ENCODE data around the gene MIX23. TPM values are rescaled to one million over a fixed set of nuclear protein-coding genes. Genes with fewer than 3 reads are reported as not detected.
A peak's percentile ranks its signal among the peaks of the same experiment; 100 is the strongest.

The MIX23 gene
- polyA plus RNA-seq, 1 of the 3 experiments (the other 2 are of a cell fraction), result 11.2 TPM

- no peak overlapping the region for H2AFZ ChIP-seq (ENCODE audit: low read depth)
- DNase-seq, result peak; percentile 39
- H3K4me3 ChIP-seq (ENCODE audit: low read depth in 2 of 2, low read length in 1 of 2), result no peak overlapping the region
- no peaks in the 10 kb centered on the region for H3K9me2 ChIP-seq
- H3K4me1 ChIP-seq (ENCODE audit: control insufficient read depth in 1 of 2, insufficient read depth in 2 of 2, low read depth in 1 of 2, low read length in 1 of 2), result peaks cover 7 to 13% of the 10 kb centered on the region in 2 experiments; a peak in 3 of 4 replicates
- peaks cover 12% of the 10 kb centered on the region for H3F3A ChIP-seq (replicated peaks; ENCODE audit: insufficient read depth)
- CTCF ChIA-PET, result interaction anchor here (1.0 to 1.9 kb wide), 5 partner anchors 15 to 255 kb away, joined by 3 to 6 read pairs (median 4); no protein-coding TSS in a partner anchor
- no peak overlapping the region for H3K9ac ChIP-seq
- H3K79me2 ChIP-seq (ENCODE audit: insufficient read depth), result no peaks in the 10 kb centered on the region
- no peaks in the 10 kb centered on the region for H4K20me1 ChIP-seq (ENCODE audit: insufficient read depth)
- 72% methylated on average over 1 of the region's 4 CpGs for WGBS (ENCODE audit: low lambda C conversion rate)
- H3K4me2 ChIP-seq, result no peak overlapping the region
- H3K36me3 ChIP-seq (replicated peaks in 1 of 2; ENCODE audit: control insufficient read depth in 1 of 2, insufficient read depth in 2 of 2, low read length in 1 of 2), result peaks cover 6 to 9% of the 10 kb centered on the region in 2 experiments
- TF ChIP-seq MAX (IDR thresholded peaks at IDR 0.05; ENCODE audit: low read depth) (no peak), RFX5 (IDR thresholded peaks at IDR 0.05; ENCODE audit: low read length) (no peak), RAD21 (IDR thresholded peaks at IDR 0.05; ENCODE audit: low read length) (peak; percentile 74), YY1 (IDR thresholded peaks at IDR 0.05; ENCODE audit: low read depth) (peak; percentile 65; the same call in 1 of the 2 replicates), SMC3 (IDR thresholded peaks at IDR 0.05; ENCODE audit: low read depth, low read length) (peak; percentile 31; the same call in 1 of the 2 replicates), RXRA (IDR thresholded peaks at IDR 0.05; ENCODE audit: borderline replicate concordance, low read depth) (no peak), GABPA (IDR thresholded peaks at IDR 0.05; ENCODE audit: low read depth) (no peak), CTCF (IDR thresholded peaks at IDR 0.05) (peak; percentile 47)
- no peaks in the 10 kb centered on the region for H3K27me3 ChIP-seq (ENCODE audit: insufficient read depth)
- H3K27ac ChIP-seq (ENCODE audit: low read depth in 2 of 2, low read length in 1 of 2), result no peak overlapping the region
- POLR2A ChIA-PET, result no interaction called here
- H3K9me3 ChIP-seq, result no peaks in the 10 kb centered on the region
Observed at GRCh38 chr3:122356402-122356801, 26.6 kb downstream of the MIX23 start.

GRCh38 chr3:122355612-122356011 lies 27.4 kb downstream of the MIX23 start:
- Histone ChIP-seq H3K9ac (no peak overlapping the region), H3F3A (replicated peaks; ENCODE audit: insufficient read depth) (peaks cover 12% of the 10 kb centered on the region), H3K9me3 (no peaks in the 10 kb centered on the region), H3K27ac (ENCODE audit: low read depth in 2 of 2, low read length in 1 of 2) (no peak overlapping the region), H3K9me2 (no peaks in the 10 kb centered on the region), H3K79me2 (ENCODE audit: insufficient read depth) (no peaks in the 10 kb centered on the region), H4K20me1 (ENCODE audit: insufficient read depth) (no peaks in the 10 kb centered on the region), H3K27me3 (ENCODE audit: insufficient read depth) (no peaks in the 10 kb centered on the region), H2AFZ (ENCODE audit: low read depth) (no peak overlapping the region), H3K36me3 (replicated peaks in 1 of 2; ENCODE audit: control insufficient read depth in 1 of 2, insufficient read depth in 2 of 2, low read length in 1 of 2) (peaks cover 3 to 6% of the 10 kb centered on the region in 2 experiments), H3K4me1 (ENCODE audit: control insufficient read depth in 1 of 2, insufficient read depth in 2 of 2, low read depth in 1 of 2, low read length in 1 of 2) (peaks cover 7 to 13% of the 10 kb centered on the region in 2 experiments; a peak in 3 of 4 replicates), H3K4me3 (ENCODE audit: low read depth in 2 of 2, low read length in 1 of 2) (no peak overlapping the region), H3K4me2 (no peak overlapping the region)
- TF ChIP-seq EZH2phosphoT487 (IDR thresholded peaks at IDR 0.05; ENCODE audit: borderline replicate concordance, low read depth) (no peak), PBX3 (IDR thresholded peaks at IDR 0.05) (no peak), ZBTB33 (IDR thresholded peaks at IDR 0.05; ENCODE audit: borderline replicate concordance, low read depth) (no peak), IRF3 (IDR thresholded peaks at IDR 0.05; ENCODE audit: low read depth, low read length) (no peak), TEAD4 (IDR thresholded peaks at IDR 0.05; ENCODE audit: borderline replicate concordance, insufficient read depth) (no peak)
- ChIA-PET POLR2A (no interaction called here), CTCF (interaction anchor here (1.0 to 1.9 kb wide), 4 partner anchors 50 to 255 kb away, joined by 3 to 6 read pairs (median 4); no protein-coding TSS in a partner anchor)
- DNase-seq, result no peak
- 73% methylated on average over 4 of the region's 4 CpGs for WGBS (ENCODE audit: low lambda C conversion rate)

Measured in SK-N-SH (cell line).